GM19043 (cell line): ENCODE measurements around the gene EPHA10.
"Not testable (repeated sequence)": the region's sequence is repeated elsewhere in the genome, so short reads cannot be mapped to it uniquely, and the experiment has no call there.

Experiments
- ATAC-seq: cut with Tn5 transposase; IDR thresholded peaks from one replicate; pipeline ENCODE4 v1.9.1; 2021; ENCODE audit warnings: low read depth; ENCODE audit not compliant: unreplicated experiment

Gene EPHA10

GRCh38 chr1:37738619-37739018 lies 26.3 kb downstream of the EPHA10 start:
- ATAC-seq, result not testable (repeated sequence)

- ATAC-seq, result not testable (repeated sequence)
Measured at GRCh38 chr1:37737975-37738374, 26.9 kb downstream of the EPHA10 start.

GRCh38 chr1:37734629-37735591 lies 30.0 kb downstream of the EPHA10 start:
- no peak for ATAC-seq

GRCh38 chr1:37732111-37732780 lies 32.7 kb downstream of the EPHA10 start:
- no peak for ATAC-seq

GRCh38 chr1:37731312-37732019 lies 33.5 kb downstream of the EPHA10 start:
- ATAC-seq, result no peak

GRCh38 chr1:37730376-37730775 lies 34.5 kb downstream of the EPHA10 start:
- ATAC-seq, result no peak

- ATAC-seq, result no peak
Measured at GRCh38 chr1:37728416-37728815, 36.5 kb downstream of the EPHA10 start.

- no peak for ATAC-seq
Measured at GRCh38 chr1:37726751-37727585, 38.0 kb downstream of the EPHA10 start.

GRCh38 chr1:37725851-37726613 lies 38.9 kb downstream of the EPHA10 start:
- ATAC-seq, result no peak

GRCh38 chr1:37724575-37724974 lies 40.3 kb downstream of the EPHA10 start:
- no peak for ATAC-seq

GRCh38 chr1:37723390-37724078 lies 41.4 kb downstream of the EPHA10 start:
- ATAC-seq, result no peak

- ATAC-seq, result no peak
Measured at GRCh38 chr1:37723072-37723389, 41.9 kb downstream of the EPHA10 start.

GRCh38 chr1:37722181-37723071 lies 42.5 kb downstream of the EPHA10 start:
- ATAC-seq, result no peak

- no peak for ATAC-seq
Measured at GRCh38 chr1:37721565-37721964, 43.4 kb downstream of the EPHA10 start.

GRCh38 chr1:37720231-37721130 lies 44.4 kb downstream of the EPHA10 start:
- no peak for ATAC-seq

- ATAC-seq, result no peak
Measured at GRCh38 chr1:37719572-37720195, 45.2 kb downstream of the EPHA10 start.
